IPS DF 4.7 (cell line): ENCODE data around the gene C22orf39.

Source experiments
- DNase-seq: peaks from one replicate; pipeline ENCODE4 v3.0.0-alpha.2; 2013; ENCODE audit warnings: low spot score; ENCODE audit errors: extremely low read depth

Gene C22orf39, protein sequence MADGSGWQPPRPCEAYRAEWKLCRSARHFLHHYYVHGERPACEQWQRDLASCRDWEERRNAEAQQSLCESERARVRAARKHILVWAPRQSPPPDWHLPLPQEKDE

DNA sequence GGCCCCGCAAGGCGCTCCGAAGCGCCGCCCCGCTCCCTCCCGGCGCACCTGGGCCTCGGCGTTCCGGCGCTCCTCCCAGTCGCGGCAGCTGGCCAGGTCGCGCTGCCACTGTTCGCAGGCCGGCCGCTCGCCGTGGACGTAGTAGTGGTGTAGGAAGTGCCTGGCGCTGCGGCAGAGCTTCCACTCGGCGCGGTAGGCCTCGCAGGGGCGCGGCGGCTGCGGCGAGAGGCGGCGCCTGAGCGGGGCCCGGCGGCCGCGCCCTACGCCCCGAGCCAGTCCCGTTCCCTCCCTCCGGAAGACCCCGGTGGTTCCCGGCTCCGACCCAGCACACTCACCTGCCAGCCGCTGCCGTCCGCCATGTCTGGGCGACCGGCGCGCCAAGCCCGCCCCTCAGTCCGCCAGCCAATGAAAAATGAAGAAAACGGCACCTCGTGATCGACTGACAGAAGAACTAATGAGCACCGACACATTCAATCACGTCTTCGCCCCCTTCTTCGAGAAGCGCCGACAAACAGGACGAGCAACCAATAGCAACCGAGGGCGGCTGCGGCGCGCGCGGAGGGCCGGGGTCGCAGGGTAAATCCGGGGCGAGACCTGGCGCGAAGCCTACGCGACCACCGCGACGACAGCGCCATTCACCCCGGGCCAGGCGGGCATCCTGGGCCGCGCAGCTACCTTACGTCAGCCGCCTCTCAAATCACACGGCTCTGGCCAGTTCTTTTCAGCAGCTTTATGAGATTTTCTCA is at the start of gene C22orf39:
C22orf39 (minus strand) TSS at position 382 of the 746 bp plus-strand sequence; CDS start at position 359, 23 bp downstream.
- peak; percentile 85 for DNase-seq

- no peak for DNase-seq
These were observed 49.7 kb upstream of the C22orf39 start for GRCh38 chr22:19497245-19497644.

DNA sequence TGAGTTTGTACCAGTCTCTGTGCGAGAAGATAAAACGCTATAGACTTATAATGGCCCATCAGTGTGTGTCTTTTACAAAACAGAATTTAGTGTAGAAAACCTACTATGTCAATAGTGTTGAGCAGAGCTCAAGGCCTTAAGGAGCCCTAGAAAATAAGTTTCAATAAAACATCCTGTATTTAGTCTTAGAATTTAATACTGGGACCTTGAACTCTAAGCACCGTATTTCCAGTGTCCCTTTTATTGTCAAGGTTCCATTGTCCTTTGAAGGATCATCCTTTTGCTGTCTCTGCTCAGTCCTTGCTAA is 48.8 kb upstream of the C22orf39 start:
- no peak for DNase-seq

GRCh38 chr22:19495562-19496323 is 48.2 kb upstream of the C22orf39 start:
- no peak for DNase-seq

DNA sequence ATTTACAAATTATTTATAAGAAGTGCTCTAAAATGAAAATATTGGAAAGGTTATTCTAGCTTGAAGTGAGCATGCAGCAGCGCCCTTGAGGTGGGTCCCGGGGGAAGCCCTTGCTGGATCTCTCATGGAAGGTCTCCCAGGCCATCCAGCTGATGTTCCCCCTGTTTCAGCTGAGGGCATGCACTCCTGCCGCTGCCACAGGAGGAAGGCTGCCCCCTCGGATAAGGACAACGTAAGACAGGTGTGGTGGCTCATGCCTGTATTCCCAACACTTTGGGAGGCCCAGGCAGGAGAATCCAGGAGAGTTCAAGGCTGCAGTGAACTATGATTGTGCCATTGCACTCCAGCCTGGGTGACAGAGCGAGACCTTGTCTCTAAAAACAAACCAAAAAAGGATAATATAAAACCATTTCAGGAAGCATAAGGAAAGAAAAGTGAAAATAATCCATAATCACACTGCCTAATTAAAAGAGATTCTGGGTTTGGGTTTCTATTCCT is 47.2 kb upstream of the C22orf39 start:
- DNase-seq, result no peak

- no peak for DNase-seq
These were observed 46.6 kb upstream of the C22orf39 start for GRCh38 chr22:19494001-19494560.

GRCh38 chr22:19492504-19493174 is 45.1 kb upstream of the C22orf39 start:
- DNase-seq, result no peak

DNA sequence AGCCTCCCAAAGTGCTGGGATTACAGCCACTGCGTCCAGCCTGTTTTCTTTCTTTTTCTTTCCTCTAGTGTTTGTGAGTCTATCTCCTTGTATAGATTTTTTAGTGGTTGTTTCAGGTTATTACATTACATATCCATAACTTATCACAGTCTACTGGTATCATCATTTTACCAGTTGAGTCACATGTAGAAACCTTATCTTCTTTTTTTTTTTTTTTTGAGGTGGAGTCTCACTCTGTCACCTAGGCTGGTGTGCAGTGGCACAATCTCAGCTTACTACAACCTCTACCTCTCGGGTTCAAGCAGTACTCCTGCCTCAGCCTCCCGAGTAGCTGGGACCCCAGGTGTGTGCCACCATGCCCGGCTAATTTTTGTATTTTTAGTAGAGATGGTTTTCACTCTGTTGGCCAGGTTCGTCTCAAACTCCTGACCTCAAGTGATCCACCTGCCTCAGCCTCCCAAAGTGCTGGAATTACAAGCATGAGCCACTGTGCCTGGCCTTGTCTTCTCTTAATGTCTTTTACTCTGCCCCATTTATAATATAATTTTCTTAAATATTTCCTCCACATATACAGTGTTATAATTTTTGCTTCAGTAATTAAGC is 43.2 kb upstream of the C22orf39 start:
- DNase-seq, result no peak

- no peak for DNase-seq
These were observed 41.7 kb upstream of the C22orf39 start for GRCh38 chr22:19488884-19489843.

DNA sequence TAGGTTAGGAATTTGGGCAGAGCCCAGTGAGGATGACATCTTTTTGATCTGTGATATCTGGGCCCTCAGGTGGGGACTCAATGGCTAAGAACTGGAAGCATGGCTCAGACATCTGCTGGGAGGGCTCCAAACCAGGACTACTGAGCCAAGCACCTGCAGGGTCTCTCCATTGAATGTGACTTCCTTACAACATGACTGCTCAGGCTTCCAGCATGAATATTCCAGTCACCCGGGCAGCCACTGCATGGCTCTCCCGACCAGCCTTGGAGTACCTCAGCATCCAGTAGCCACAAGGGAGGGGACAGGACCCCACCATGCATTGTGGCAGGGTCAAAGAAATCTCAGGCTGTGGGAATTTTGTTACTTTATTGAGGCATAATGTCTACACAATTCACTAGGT is 40.8 kb upstream of the C22orf39 start:
- no peak for DNase-seq

GRCh38 chr22:19483481-19484244 is 36.2 kb upstream of the C22orf39 start:
- no peak for DNase-seq

DNA sequence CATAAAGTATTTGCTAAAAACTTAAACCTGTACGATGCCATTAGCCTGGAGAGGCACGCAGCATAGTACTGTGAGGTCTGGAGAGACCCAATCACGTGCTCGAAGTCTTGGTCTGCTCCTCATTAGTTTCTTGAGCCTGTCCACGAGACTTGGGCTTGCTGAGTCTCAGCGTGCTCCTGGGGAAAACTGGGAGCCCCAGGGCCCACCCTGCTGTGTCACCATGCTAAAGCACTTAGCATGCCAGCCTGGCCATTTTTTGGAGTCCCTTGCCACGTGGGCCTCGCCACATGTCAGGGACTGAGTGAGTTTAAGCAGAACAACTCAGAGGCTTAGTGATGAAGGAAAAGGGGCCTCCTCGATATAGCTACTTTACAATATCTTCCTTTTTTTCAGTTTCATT is 34.8 kb upstream of the C22orf39 start:
- DNase-seq, result no peak

DNA sequence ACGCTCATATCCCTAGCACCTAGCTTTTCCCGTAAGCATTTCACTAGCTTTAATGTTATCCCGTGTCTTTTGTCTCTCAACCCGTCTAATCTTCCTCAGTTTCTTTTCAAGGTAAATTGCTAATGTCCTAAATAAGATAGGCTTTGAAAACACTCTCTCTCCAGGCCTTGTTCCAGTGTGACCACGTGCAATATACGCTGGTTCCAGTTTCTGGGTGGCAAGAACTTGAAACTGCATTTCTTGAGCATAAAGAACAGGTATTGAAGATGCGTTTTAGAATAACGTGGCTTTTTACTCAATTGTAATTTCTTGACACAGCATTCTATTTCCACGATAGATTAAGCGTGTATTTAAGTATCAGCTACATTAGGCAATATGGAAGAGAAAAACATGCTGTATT is 33.3 kb upstream of the C22orf39 start:
- no peak for DNase-seq

DNA sequence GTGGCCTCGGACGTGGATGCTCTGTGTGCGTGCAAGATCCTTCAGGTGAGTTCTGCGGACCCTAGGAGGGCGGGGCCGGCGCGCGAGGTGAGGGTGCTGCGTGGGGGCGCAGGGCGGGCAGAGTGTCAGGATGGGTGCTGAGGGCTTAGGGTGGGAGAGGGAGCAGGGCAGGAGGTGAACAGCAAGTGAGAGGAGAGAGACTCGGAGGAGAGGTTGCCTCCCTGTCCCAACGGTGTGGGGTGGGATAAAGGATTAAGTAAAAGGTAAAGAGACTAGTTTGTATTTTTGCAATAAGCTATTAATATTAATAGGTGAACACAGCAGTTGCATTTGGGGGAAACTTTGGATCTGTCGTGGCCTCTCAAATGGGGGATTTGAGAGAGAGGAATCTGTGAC is 32.7 kb upstream of the C22orf39 start:
- DNase-seq, result no peak

DNA sequence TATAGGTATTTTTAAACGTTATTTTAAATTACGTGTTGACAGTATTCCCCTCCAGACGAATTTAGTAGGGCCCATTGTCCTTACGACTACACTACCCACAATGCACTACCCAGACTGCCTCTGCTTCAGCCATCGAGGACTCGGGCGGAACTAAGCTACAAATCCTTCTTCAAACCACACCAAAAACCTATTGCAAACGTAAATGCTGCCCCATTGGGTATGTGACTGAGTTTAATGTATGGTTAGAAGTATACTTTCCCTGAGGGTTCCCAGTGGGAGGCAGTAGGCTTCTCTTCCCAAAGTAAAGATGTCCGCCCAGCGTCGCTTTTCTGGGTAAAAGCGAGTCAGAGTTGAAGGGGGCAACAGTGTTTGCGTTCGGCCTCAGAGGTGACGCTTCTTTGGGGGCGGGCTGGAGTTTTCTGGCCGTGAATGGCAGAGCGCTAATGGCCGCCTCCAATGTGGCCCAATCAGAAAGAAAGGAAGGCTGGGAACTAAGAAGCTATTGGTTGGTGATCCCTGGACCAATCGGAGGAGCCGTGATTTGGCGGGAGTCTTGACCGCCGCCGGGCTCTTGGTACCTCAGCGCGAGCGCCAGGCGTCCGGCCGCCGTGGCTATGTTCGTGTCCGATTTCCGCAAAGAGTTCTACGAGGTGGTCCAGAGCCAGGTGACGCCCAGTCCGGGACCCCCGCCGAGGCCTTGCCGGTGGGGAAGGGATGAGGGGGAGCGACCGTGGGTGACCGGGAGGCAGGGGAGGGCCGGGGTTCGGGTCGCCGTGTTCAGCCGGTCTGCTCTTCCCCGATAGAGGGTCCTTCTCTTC is 32.1 kb upstream of the C22orf39 start, which contains the start of gene CDC45:
CDC45 (plus strand) TSS at position 566 of the 818 bp plus-strand sequence; CDS start at position 615, 49 bp downstream.
- DNase-seq, result peak; percentile 88

- no peak for DNase-seq
These were observed 31.4 kb upstream of the C22orf39 start, which contains the start of gene UFD1 for GRCh38 chr22:19478901-19479354. Gene UFD1 (minus strand): TSS chr22:19479193. CDS start chr22:19479085, 108 bp downstream.

GRCh38 chr22:19478045-19478900 is 30.8 kb upstream of the C22orf39 start:
- DNase-seq, result no peak
